ENCODE measurements around the gene PNMA8B.

Gene PNMA8B

DNA sequence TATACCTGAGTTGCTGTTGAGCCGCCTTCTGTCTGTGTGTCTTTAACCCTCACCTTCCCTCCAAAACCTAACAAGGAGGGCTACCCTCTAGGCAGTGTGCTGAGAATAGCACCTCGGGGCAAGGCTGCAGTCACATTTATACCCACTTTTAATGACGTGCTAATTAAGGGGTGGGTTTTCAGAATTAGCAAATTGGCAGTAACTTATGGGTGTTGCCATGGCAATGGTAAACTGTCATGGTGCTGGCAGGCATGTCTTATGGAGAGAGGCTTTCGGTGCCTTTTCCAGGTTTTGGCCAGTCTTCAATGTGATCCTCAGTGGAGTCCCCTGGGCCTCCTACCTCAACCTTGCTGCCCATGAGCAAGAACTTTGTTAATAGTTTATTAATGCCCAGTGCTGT lies 23.1 kb downstream of the PNMA8B start:
- no peak for DNase-seq (ENCODE audit: extremely low read depth, low read depth)
- TF ChIP-seq, protein P1, sequence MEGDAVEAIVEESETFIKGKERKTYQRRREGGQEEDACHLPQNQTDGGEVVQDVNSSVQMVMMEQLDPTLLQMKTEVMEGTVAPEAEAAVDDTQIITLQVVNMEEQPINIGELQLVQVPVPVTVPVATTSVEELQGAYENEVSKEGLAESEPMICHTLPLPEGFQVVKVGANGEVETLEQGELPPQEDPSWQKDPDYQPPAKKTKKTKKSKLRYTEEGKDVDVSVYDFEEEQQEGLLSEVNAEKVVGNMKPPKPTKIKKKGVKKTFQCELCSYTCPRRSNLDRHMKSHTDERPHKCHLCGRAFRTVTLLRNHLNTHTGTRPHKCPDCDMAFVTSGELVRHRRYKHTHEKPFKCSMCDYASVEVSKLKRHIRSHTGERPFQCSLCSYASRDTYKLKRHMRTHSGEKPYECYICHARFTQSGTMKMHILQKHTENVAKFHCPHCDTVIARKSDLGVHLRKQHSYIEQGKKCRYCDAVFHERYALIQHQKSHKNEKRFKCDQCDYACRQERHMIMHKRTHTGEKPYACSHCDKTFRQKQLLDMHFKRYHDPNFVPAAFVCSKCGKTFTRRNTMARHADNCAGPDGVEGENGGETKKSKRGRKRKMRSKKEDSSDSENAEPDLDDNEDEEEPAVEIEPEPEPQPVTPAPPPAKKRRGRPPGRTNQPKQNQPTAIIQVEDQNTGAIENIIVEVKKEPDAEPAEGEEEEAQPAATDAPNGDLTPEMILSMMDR (IDR thresholded peaks at IDR 0.05; ENCODE audit: low read depth, low read length), result no peak

DNA sequence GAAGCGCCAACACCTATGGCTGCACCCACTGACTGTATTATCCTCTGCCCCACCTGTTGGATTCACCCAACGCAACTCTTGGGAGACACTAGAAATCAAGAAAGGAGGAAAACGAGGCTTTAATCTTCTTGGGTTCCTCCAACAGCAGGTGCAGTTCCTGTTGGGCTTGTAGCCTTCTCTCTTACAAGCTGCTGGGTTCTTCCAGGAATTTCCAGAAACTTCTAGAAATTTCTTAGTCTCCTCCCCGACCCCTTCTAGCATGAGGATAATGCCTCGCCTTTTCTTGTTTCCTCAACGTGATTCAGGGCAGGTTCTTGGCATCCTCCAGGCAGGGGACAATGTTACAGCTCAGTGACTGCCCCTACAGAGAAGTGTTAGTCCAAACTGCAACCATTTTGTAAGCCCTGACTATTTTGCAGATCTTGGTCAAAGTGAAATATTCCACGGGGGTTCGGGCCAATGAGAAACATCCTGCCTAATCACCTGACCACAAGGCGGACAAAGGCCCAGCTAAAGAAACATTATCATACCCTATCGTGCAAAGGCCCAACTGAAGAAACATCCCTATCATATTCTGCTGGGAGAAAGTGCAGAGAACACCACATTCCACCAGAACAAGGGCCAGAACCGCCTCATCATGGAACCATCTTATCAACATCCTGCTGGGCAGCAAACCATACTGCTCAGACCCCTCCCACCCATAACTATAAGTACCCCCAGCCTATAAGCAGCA lies 23.7 kb downstream of the PNMA8B start:
- TF ChIP-seq, protein P1 (IDR thresholded peaks at IDR 0.05; ENCODE audit: low read depth, low read length), result no peak
- DNase-seq (ENCODE audit: extremely low read depth, low read depth), result no peak

DNA sequence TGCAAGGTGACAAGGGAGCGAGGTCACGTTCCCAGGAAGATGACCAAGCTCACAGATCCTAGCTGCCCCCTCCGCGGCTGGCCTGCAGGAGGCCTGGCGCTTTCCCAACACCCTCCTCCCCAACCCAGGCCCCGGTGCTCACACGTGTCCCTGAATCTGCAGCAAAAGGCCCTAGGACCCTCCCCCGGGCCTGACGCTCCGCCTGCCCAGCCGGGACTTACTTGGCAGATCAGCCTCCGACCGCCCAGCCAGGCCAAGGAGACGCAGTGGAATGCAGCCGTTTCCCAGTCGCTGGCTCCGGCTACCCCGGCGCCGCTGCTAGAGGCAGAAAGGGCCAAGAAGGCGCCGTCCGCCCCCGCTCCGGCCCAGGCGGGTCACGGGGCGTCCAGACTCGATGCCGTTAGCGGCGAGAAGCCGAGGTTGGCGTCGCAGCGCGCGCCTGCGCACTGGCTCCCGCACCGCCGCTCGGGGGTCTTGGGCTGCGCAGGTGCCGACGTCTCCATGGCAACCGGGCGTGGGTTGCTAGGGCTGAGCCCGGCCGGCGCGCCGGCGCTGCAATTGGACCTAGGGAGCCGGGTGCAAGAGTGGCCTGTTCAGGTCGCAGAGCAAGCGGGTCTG lies 24.4 kb downstream of the PNMA8B start, which contains the start of gene PNMA8A:
PNMA8A (minus strand) TSS at position 448 of the 618 bp plus-strand sequence. CDS start 528 bp downstream, outside the sequence.
- TF ChIP-seq, protein P1 (IDR thresholded peaks at IDR 0.05; ENCODE audit: low read depth, low read length), result no peak
- no peak for DNase-seq (ENCODE audit: extremely low read depth, low read depth)

DNA sequence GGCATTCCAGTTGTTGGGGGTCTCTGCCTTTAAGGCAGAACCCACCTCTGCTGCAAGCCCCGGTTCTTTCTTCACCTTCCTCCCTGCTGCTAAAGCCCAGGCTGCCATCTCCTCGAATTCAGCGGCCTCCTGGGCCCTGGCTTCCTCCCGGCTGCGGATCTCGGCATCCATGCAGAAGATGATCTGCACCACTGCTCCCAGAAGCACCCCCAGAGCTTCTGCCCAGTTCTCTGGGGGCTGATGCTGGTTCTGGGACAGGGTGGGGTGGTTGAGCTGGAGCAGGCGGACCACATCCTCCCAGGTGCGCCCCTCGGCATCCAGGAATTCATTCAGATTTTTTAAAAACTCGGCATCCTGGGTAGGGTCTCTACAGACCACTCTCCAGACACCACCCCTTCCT lies 25.3 kb downstream of the PNMA8B start:
- DNase-seq (ENCODE audit: extremely low read depth, low read depth), result no peak
- TF ChIP-seq, protein P1 (IDR thresholded peaks at IDR 0.05; ENCODE audit: low read depth, low read length), result no peak

DNA sequence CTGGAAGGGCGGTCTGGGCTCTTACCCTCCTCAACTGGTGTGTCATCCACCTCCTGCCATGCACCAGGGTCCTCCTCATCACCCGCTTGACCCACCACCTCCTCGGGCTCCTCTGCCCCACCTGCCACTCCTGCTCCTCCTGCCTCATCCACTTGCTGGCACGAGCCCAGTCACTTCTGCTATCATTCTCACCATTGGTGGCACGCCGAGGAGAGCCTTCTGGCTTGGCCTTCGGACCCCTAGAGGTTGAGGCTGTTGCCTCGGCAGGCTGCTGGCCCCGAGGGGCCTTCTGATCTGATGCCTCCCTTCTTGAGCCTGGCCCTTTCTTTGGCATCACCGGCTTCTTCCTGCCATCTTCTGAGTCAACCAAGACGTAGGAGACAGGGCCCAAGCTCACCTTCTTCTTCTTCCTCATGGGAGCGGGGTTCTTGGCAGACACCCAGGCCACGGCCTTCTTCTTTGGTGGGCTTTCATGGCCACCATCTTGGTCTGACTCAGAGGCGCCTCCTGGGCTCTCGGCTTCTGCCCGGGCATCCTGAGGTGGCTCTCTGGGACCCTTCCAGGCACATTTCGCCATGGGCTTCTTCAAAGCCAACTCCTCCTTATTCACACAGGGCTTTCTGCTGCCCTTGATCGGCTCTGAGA lies 26.0 kb downstream of the PNMA8B start:
- TF ChIP-seq, protein P1 (IDR thresholded peaks at IDR 0.05; ENCODE audit: low read depth, low read length), result no peak
- DNase-seq (ENCODE audit: extremely low read depth, low read depth), result no peak

DNA sequence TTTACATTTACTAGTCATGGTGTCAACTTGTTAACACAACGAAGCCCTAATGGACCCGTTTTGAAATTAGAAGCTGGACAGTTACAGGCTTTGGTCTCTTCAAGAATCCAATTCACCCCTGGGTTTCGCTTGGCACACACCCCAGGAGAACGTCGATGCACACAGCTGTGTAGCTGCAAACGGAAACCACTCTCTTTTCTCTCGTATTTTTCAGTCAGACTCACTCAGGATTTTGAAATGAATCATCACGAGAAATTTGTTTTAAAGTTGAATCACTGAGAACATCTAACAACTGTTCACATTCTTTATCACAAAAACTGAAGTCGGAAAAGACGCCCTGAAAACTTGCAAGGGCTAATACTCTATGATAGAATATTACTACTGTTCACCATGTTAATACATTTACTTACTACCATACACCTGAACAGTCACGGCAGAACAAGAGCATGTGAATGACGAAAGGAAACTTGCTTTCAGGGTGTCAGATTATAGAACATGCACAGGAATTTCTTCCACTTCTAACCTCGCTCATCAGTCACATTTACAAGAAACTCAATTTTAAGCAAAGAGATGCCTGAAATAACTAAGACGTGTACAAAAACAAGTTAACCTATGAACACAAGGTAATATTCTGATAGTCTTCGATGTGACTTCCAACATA lies 29.0 kb downstream of the PNMA8B start:
- no peak for DNase-seq (ENCODE audit: extremely low read depth, low read depth)
- TF ChIP-seq, protein P1 (IDR thresholded peaks at IDR 0.05; ENCODE audit: low read depth, low read length), result no peak

All from AG09319 (cell line).